ENCODE measurements around the gene GRIN2A.

Gene GRIN2A

DNA sequence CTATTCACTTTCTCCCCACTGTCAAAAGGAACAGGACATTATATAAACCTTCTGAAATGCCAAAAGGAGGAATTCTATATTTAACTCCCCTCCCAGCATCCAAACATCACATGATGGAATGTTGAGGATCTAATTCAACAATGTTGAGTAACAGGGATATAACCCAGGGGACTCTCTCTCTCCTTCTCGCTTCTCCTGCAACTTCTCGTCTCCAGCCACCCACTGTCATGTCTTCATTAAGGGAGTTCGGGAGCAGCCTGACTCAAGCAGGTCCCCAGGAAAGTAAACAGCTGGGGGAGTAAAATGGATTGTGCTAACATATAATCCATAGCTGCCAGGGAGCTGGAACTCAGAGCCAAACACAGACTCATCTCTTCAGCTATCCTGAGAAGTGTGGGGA is 51.7 kb downstream of the GRIN2A start:
- H3K27ac ChIP-seq: no peak overlapping the region
- TF ChIP-seq CTCF (conservative IDR thresholded peaks at IDR 0.05): no peak
- TF ChIP-seq ZFX (IDR thresholded peaks at IDR 0.05): no peak

DNA sequence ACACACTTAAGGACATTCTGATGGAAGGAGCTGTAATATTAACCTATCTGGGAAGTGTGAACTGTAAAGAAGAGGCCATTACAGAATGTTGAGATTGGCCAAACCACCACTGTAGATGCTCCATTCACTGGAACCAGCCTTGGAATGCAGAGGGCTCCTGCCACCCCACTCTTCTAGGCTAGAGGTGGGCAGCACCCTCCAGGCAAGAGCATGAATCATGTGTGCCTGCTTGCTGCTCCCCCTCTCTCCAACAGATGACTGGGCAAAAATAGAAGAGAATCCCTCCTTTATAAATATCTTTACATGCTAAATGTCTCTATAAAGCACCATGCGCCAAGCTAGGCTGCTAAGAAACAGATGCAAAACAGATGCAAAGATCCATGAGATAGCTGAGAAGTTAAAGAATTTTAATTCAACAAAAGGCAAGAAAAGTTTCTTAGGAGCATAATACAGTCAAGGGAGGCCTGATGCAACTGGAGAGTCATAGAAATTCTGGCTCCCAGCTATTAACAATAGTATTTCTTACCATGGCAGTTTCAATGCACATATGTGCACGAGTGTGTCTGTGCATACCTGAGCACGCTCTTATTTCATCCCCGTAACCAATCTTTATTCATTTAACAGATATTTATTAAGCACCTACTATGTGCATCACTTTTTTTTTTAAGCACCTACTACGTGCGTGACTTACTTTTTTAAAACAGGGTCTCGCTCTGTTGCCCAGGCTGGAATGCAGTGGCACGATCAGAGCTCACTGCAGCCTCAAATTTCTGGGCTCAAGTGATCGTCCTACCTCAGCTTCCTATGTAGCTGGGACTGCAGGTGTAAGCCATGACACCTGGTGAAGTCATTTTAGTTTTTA is 53.6 kb downstream of the GRIN2A start:
- TF ChIP-seq ZFX (IDR thresholded peaks at IDR 0.05): no peak
- no peak for TF ChIP-seq CTCF (conservative IDR thresholded peaks at IDR 0.05)
- H3K27ac ChIP-seq: no peak overlapping the region

- H3K27ac ChIP-seq: no peak overlapping the region
- TF ChIP-seq ZFX (IDR thresholded peaks at IDR 0.05): no peak
Observed at GRCh38 chr16:10126686-10127085, 55.5 kb downstream of the GRIN2A start.

DNA sequence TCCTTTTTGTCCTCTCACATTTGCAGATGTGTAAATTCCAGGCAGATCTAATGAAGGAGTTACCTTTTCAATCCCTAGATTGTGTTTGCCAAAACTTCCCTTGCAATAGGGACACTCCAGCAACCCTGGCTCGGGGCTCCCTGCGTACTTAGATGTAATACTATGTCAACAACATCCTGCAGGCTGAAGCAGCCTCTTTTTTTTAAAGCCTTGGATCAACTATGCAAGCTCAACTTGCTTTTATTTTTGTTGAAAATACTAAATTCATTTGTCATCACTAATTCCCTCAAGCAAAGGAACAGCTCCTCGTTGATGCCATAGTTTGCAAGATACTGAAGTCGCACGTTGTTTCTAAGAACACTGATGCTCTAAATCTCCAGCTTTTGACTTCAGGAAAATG is 59.1 kb downstream of the GRIN2A start:
- H3K27ac ChIP-seq: no peak overlapping the region
- no peak for TF ChIP-seq CTCF (conservative IDR thresholded peaks at IDR 0.05)
- TF ChIP-seq ZFX (IDR thresholded peaks at IDR 0.05): no peak

- no peak overlapping the region for H3K27ac ChIP-seq
- TF ChIP-seq CTCF (conservative IDR thresholded peaks at IDR 0.05): peak; percentile 56
- no peak for TF ChIP-seq ZFX (IDR thresholded peaks at IDR 0.05)
Observed at GRCh38 chr16:10122546-10122945, 59.7 kb downstream of the GRIN2A start.

GRCh38 chr16:10121897-10122425 is 60.3 kb downstream of the GRIN2A start:
- no peak overlapping the region for H3K27ac ChIP-seq

DNA sequence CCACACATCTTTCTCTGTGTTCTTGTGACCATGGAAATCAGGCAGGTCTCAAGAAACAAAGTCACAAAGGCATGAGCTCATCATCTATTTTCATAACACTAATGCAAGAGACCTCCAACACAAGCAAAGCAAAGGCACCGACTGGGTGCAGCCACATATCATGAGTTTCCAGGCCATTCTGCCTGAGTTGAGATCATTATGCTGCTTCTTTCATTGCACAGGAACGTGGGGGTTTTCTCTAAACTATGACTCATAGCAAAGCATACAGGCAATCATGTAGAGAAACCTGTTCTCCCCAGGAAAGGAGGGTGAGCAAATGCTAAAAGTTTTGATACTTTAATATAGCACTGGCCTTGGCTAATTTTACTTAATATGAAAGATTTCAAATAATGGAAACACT is 60.7 kb downstream of the GRIN2A start:
- TF ChIP-seq CTCF (conservative IDR thresholded peaks at IDR 0.05) (no peak), ZFX (IDR thresholded peaks at IDR 0.05) (no peak)
- no peak overlapping the region for H3K27ac ChIP-seq

More at GRCh38 chr16:10121897-10122425, 60.3 kb downstream of the GRIN2A start:
- TF ChIP-seq ZFX (IDR thresholded peaks at IDR 0.05) (no peak), CTCF (conservative IDR thresholded peaks at IDR 0.05) (no peak)

Data from C4-2B (cell line).